GM12892 (cell line): ENCODE data around the gene TREM2.

ENCODE experiments used
- POLR2A ChIP-seq: IDR thresholded peaks from 2 replicates; pipeline ENCODE4 v1.6.1; 2011; ENCODE audit warnings: low read depth, low read length, control low read depth
- POLR2AphosphoS5 ChIP-seq: IDR thresholded peaks from 2 replicates; pipeline ENCODE4 v1.6.1; 2011; ENCODE audit warnings: low read depth, low read length, control low read depth
- TAF1 ChIP-seq: IDR thresholded peaks from 2 replicates; pipeline ENCODE4 v1.6.1; 2011; ENCODE audit warnings: low read depth, mild to moderate bottlenecking, control low read depth, low read length, borderline replicate concordance

GRCh38 chr6:41181566-41181965 is 18.6 kb upstream of the TREM2 start:
- TF ChIP-seq POLR2AphosphoS5 = no peak
- no peak for TF ChIP-seq POLR2A
- TF ChIP-seq TAF1 = no peak
